Measurements from ENCODE around the gene RPS29.

The RPS29 gene

DNA sequence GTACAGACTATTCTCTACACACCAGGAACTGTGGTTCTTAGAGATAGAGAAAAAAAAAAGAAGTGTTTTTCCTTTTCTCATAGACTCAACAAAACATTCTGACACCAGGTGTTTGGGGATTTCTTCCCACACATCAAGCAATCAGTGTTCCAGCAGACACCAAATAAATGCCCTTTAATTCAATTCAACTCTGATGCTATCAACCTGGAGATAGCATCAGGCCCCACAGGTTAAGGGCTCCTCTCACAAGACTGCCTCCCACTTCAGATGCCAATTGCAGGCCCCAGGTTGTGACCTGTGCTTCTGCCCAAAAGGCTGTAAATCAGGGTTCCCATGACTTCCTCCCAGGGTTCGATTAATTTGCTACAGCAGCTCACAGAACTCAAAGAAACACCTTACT is 36.7 kb downstream of the RPS29 start:
- DNase-seq, result no peak

DNA sequence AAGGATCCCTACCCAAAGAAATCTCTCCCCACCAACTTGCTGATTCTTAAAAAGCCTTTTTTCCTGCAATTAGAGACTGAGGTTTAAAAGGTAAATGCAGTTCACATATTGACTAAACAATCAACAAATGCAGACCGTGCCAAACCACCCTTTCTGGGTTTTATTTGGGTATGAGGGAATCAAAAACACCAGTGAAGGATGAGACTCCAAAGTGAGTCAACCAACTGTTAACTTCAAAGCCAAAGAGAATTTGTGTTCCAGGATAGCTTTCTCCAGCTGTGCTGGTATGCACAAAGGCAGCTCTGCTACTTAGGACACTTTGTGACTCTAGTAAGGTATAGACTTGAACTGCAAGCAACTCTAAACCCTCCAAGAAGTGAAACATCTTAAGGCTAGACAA is 39.4 kb downstream of the RPS29 start:
- no peak for DNase-seq

DNA sequence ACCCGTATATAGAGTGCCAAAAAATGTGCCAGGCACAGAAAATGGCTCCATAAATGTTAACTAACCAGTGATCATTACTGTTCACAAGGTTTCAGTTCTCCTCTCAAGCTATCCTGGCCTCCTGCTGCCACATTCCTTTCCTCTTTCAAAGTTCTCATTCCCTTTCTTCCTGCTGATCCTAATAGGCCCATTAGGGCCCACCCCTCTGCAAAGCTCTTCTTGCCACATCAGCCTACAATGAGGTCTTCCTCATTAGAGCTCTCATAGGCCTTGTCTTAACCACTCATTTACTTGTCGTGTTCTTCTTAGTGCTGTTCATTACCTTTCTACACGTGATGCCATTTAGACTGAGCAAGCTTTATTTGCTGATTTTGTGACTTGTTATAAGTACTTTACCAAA is 40.5 kb downstream of the RPS29 start:
- no peak for DNase-seq

DNA sequence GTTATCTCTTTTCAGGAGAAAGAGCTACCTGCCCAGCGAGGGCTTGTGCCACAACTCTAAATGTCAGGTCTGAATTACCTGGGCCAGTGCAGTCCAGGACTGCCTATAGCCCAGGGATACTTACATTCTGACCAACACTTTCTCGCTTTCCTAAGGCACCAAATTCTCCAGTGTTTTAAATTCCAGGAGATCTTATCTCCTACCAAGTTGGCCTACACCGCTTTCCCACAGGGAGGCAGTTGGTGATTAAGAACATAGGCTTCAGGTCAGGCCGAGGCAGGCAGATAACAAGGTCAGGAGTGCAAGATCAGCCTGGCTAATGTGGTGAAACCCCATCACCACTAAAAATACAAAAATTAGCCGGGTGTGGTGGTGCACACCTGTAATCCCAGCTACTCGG is 41.1 kb downstream of the RPS29 start:
- DNase-seq, result no peak

DNA sequence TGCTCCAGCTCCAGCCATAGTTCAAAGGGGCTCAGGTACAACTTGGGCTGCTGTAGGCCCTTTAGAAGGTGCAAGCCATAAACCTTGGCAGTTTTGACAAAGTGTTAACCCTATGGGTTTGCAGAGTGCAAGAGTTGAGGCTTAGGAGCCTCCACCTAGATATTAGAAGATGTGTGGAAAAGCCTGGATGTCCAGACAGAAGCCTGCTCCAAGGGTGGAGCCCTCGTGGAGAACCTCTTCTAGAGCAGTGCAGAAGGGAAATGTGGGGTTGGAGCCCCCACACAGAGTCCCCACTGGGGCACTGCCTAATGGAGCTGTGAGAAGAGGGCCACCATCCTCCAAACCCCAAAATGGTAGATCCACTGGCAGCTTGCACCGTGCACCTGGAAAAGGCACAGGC is 45.1 kb downstream of the RPS29 start:
- DNase-seq, result no peak

DNA sequence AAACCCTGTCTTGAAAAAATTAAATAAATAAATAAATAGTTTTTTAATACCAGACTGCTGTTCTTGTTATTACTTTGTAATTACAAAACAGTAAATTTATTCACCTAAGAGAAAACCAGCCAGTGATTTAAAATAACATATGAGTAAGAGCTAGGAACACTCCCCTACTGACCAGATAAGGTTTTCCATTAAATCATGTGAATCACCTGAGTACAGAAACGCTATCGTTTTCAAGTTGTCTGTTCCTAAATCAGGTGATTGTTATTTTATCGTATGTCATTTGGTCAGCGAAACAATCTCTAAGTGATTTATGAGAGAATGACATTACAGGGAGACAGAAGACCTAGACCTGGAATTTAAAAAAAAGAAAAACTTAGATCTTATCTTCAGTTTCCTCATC is 47.3 kb downstream of the RPS29 start:
- DNase-seq, result no peak

Measured in NCI-H1105 (cell line).